H1 (cell line): Measurements from ENCODE around the gene GGN. TPM values are rescaled to one million over a fixed set of nuclear protein-coding genes. Genes with fewer than 3 reads are reported as not detected.
A peak's percentile ranks its signal among the peaks of the same experiment; 100 is the strongest.

Experiments used
- BCL11A ChIP-seq, 2 experiments: IDR thresholded peaks; one replicate each; pipeline ENCODE4 v1.6.1; 2011; ENCODE audit warnings: low read depth in 2 of 2, low read length in 2 of 2, mild to moderate bottlenecking in 2 of 2
- CBX5 ChIP-seq: fragments of 300-800, 300-1000 bp; sonication (generic); IDR thresholded peaks from 2 replicates; pipeline ENCODE4 v1.7.1; 2016; ENCODE audit warnings: antibody characterized with exemption, low read length, low read depth
- CHD2 ChIP-seq: IDR thresholded peaks from 2 replicates; pipeline ENCODE4 v1.6.1; 2012; ENCODE audit warnings: low read length, improper control_type of control experiment
- CREB1 ChIP-seq: IDR thresholded peaks from 2 replicates; pipeline ENCODE4 v1.6.1; 2012; ENCODE audit warnings: inconsistent platforms
- CTCF ChIP-seq, 3 experiments: IDR thresholded peaks; 1 replicate in 2 of 3; 2 replicates in 1 of 3; pipeline versions ENCODE4 v1.5.1 to v1.6.1; 2011; ENCODE audit warnings: low read length in 3 of 3, mild to moderate bottlenecking in 3 of 3, inconsistent platforms in 2 of 3, low read depth in 1 of 3, moderate library complexity in 1 of 3; ENCODE audit not compliant: insufficient read depth in 1 of 3; ENCODE audit errors: control extremely low read depth in 1 of 3
- EGR1 ChIP-seq: IDR thresholded peaks from 2 replicates; pipeline ENCODE4 v1.6.1; 2011; ENCODE audit warnings: low read depth, low read length, borderline replicate concordance
- GABPA ChIP-seq: IDR thresholded peaks from 2 replicates; pipeline ENCODE4 v1.6.1; 2011; ENCODE audit warnings: mild to moderate bottlenecking, low read length, moderate library complexity, borderline replicate concordance; ENCODE audit not compliant: insufficient read depth
- GTF2F1 ChIP-seq: IDR thresholded peaks from 2 replicates; pipeline ENCODE4 v1.6.1; 2012; ENCODE audit warnings: low read depth, low read length, improper control_type of control experiment, borderline replicate concordance
- KDM5A ChIP-seq: fragments of 200-600 bp; IDR thresholded peaks from 2 replicates; pipeline ENCODE4 v1.7.1; 2012; ENCODE audit warnings: mild to moderate bottlenecking, low read length, inconsistent platforms, mixed read lengths
- PHF8 ChIP-seq: fragments of 200-600 bp; sonication (generic); conservative IDR thresholded peaks from 2 replicates; pipeline ENCODE4 v1.7.1; 2012; ENCODE audit warnings: low read depth, mild to moderate bottlenecking, inconsistent platforms, low read length, moderate library complexity
- POLR2AphosphoS5 ChIP-seq: IDR thresholded peaks from 2 replicates; pipeline ENCODE4 v1.6.1; 2011; ENCODE audit warnings: low read depth, low read length
- POU5F1 ChIP-seq: IDR thresholded peaks from 2 replicates; pipeline ENCODE4 v1.6.1; 2011; ENCODE audit warnings: low read depth, mild to moderate bottlenecking, low read length, moderate library complexity
- RAD21 ChIP-seq, 2 experiments: IDR thresholded peaks in 1 of 2; conservative IDR thresholded peaks in 1 of 2; 2 replicates each; pipeline ENCODE4 v1.6.1; 2011; ENCODE audit warnings: low read depth in 2 of 2, low read length in 2 of 2, improper control_type of control experiment in 1 of 2, inconsistent platforms in 1 of 2, mild to moderate bottlenecking in 1 of 2, moderate library complexity in 1 of 2
- SP1 ChIP-seq: IDR thresholded peaks from 2 replicates; pipeline ENCODE4 v1.6.1; 2011; ENCODE audit warnings: low read depth, low read length
- TAF1 ChIP-seq: IDR thresholded peaks from 2 replicates; pipeline ENCODE4 v1.6.1; 2011; ENCODE audit warnings: mild to moderate bottlenecking, low read depth, low read length
- TBP ChIP-seq: IDR thresholded peaks from 2 replicates; pipeline ENCODE4 v1.6.1; 2011; ENCODE audit warnings: low read depth, low read length, improper control_type of control experiment
- TCF12 ChIP-seq: IDR thresholded peaks from 2 replicates; pipeline ENCODE4 v1.6.1; 2011; ENCODE audit warnings: low read depth, mild to moderate bottlenecking, low read length
- YY1 ChIP-seq: IDR thresholded peaks from 2 replicates; pipeline ENCODE4 v1.6.1; 2011; ENCODE audit warnings: low read depth, mild to moderate bottlenecking, low read length
- polyA plus RNA-seq, 7 experiments: library from polyadenylated mRNA; depleted of rRNA in 3 of 7; stranded (reverse) in 5 of 7; unstranded in 2 of 7; fragments of >200 nt in 5 of 7; fragments of 200-250 nt in 2 of 7; gene quantifications; 1 replicate in 5 of 7; 2 replicates in 1 of 7; 4 replicates in 1 of 7; pipeline versions ENCODE4 v1.2.1 to v1.2.3, GENCODE V29; 2011 to 2013; ENCODE audit warnings: missing spikeins in 2 of 7, mixed read lengths in 2 of 7
- total RNA-seq: library from RNA; stranded (reverse); fragmentation: NEBNext Ultra II Directional; extraction: Animal tissue kit (Norgen Biotek cat#: 25700); gene quantifications from 2 replicates; pipeline ENCODE4 v1.2.1, GENCODE V29; 2021
- TF ChIP-seq, protein P1 (sequence below): IDR thresholded peaks from 2 replicates; pipeline ENCODE4 v1.6.1; 2012; ENCODE audit warnings: inconsistent platforms
- TF ChIP-seq, protein P2 (sequence below): IDR thresholded peaks from 2 replicates; pipeline ENCODE4 v1.6.1; 2012; ENCODE audit warnings: low read length, inconsistent platforms

The GGN gene
- total and polyA plus RNA-seq, 2 of the 8 experiments (the other 6 are each of a cell fraction or from before 2014, with no cell fraction given): 0.47 to 1.2 TPM

DNA sequence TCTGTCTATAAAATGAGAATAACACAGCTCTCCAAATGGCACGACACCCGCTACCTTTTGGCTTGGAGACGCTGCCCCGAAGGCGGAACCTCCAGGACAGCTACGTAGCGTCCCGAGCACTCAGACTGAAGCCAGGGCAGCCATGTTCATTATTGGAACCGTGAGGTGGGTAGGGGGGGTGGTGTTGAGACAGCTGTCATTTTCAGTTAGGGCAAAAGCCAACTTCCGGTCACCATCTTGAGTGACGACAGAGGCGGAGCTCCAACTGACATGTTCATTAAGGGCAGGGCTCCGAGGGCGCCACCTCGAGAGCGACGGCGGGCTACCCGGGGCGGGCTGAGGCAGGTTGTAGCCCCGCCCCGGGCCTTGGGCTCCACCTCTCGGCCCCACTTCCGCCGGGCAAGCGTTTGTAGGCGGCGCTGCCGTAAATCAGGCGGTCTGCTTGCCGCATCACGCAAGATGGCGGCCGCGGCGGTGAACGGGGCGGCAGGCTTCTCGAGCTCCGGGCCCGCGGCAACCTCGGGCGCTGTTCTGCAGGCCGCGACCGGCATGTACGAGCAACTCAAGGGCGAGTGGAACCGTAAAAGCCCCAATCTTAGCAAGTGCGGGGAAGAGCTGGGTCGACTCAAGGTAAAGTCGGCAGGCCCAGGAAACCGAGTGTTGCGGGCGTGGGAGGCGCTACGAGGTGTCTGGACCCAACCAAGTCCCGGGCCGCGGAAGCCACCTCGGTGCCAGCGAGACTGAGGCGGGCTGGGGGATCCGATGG lies 13.3 kb downstream of the GGN start, which contains the start of gene PSMD8 (continued):
- peak; percentile 98 for TF ChIP-seq YY1
- TF ChIP-seq CHD2: peak; percentile 35; the same call in 1 of the 2 replicates
- TF ChIP-seq KDM5A: peak; percentile 46; the same call in 1 of the 2 replicates
- TF ChIP-seq TCF12: peak; percentile 68; the same call in 1 of the 2 replicates
- peak; percentile 69; the same call in 1 of the 2 replicates for TF ChIP-seq GABPA
- peak; percentile 93 for TF ChIP-seq CREB1
- TF ChIP-seq TAF1: peak; percentile 99
- no peak for TF ChIP-seq GTF2F1
- peak; percentile 97 for TF ChIP-seq PHF8
- TF ChIP-seq POLR2AphosphoS5: peak; percentile 71
- TF ChIP-seq CTCF (IDR thresholded peaks at IDR 0.05; ENCODE audit: control extremely low read depth in 1 of 3, insufficient read depth in 1 of 3, low read depth in 1 of 3, low read length in 3 of 3): peak in 2 of 3 experiments; percentile 14 to 25; a peak in 2 of 4 replicates
- peak; percentile 10 to 13; a peak in 3 of 4 replicates for TF ChIP-seq RAD21 (IDR thresholded peaks at IDR 0.05 in 1 of 2, conservative IDR thresholded peaks at IDR 0.05 in 1 of 2; ENCODE audit: low read depth in 2 of 2, low read length in 2 of 2)
- TF ChIP-seq EGR1: no peak
- TF ChIP-seq, protein P1, sequence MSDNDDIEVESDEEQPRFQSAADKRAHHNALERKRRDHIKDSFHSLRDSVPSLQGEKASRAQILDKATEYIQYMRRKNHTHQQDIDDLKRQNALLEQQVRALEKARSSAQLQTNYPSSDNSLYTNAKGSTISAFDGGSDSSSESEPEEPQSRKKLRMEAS: no peak; the same call in none of the 2 replicates
- no peak for TF ChIP-seq CBX5
- no peak for TF ChIP-seq BCL11A (IDR thresholded peaks at IDR 0.05; ENCODE audit: low read depth in 2 of 2, low read length in 2 of 2)
- TF ChIP-seq, protein P2, sequence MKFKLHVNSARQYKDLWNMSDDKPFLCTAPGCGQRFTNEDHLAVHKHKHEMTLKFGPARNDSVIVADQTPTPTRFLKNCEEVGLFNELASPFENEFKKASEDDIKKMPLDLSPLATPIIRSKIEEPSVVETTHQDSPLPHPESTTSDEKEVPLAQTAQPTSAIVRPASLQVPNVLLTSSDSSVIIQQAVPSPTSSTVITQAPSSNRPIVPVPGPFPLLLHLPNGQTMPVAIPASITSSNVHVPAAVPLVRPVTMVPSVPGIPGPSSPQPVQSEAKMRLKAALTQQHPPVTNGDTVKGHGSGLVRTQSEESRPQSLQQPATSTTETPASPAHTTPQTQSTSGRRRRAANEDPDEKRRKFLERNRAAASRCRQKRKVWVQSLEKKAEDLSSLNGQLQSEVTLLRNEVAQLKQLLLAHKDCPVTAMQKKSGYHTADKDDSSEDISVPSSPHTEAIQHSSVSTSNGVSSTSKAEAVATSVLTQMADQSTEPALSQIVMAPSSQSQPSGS: peak; percentile 75
- TF ChIP-seq TBP: peak; percentile 93
- peak; percentile 65; the same call in 1 of the 2 replicates for TF ChIP-seq SP1
- TF ChIP-seq POU5F1: no peak
